NCI-H526 treated with DMSO at 0.1 percent for 48 hours (cell line): ENCODE measurements around the gene CERS5.
A peak's percentile ranks its signal among the peaks of the same experiment; 100 is the strongest.

Source experiments
- DNase-seq: peaks from one replicate; lab custom pipeline; 2025; lab: John Stamatoyannopoulos, UW

The CERS5 gene

GRCh38 chr12:50132505-50133135, 34.5 kb downstream of the CERS5 start:
- DNase-seq = peak; percentile 4

GRCh38 chr12:50129290-50129689, 37.9 kb downstream of the CERS5 start:
- DNase-seq = no peak

GRCh38 chr12:50127546-50127945, 39.6 kb downstream of the CERS5 start:
- DNase-seq = no peak

- no peak for DNase-seq
Observed at GRCh38 chr12:50123203-50123602, 44.0 kb downstream of the CERS5 start.

GRCh38 chr12:50121641-50122040, 45.5 kb downstream of the CERS5 start:
- no peak for DNase-seq

- DNase-seq = no peak
Observed at GRCh38 chr12:50120953-50121352, 46.2 kb downstream of the CERS5 start.

- DNase-seq = no peak
Observed at GRCh38 chr12:50120521-50120920, 46.6 kb downstream of the CERS5 start.

GRCh38 chr12:50119387-50119786, 47.8 kb downstream of the CERS5 start:
- DNase-seq = no peak

- no peak for DNase-seq
Observed at GRCh38 chr12:50117057-50117622, 50.0 kb downstream of the CERS5 start.

GRCh38 chr12:50112456-50113218, 54.5 kb downstream of the CERS5 start:
- DNase-seq = no peak

GRCh38 chr12:50111693-50112455, 55.3 kb downstream of the CERS5 start, which contains the start of gene COX14:
Gene COX14, plus strand, starts transcription at chr12:50112236. Its CDS starts 7,808 bp downstream, at chr12:50120044.
- peak; percentile 98 for DNase-seq

- DNase-seq = no peak
Observed at GRCh38 chr12:50111395-50111692, 55.8 kb downstream of the CERS5 start.

GRCh38 chr12:50110762-50111351, 56.3 kb downstream of the CERS5 start:
- DNase-seq = peak; percentile 76

- DNase-seq = peak; percentile 28
Observed at GRCh38 chr12:50110127-50110761, 56.9 kb downstream of the CERS5 start.

GRCh38 chr12:50109319-50109718, 57.9 kb downstream of the CERS5 start:
- no peak for DNase-seq

- DNase-seq = no peak
Observed at GRCh38 chr12:50107416-50108268, 59.5 kb downstream of the CERS5 start.

GRCh38 chr12:50106907-50107306, 60.3 kb downstream of the CERS5 start:
- no peak for DNase-seq

- DNase-seq = no peak
Observed at GRCh38 chr12:50105913-50106450, 61.2 kb downstream of the CERS5 start.

GRCh38 chr12:50104417-50105366, 62.5 kb downstream of the CERS5 start:
- DNase-seq = no peak
